Measurements from ENCODE around the gene PRMT1. TPM values are rescaled to one million over a fixed set of nuclear protein-coding genes. Genes with fewer than 3 reads are reported as not detected.
A peak's percentile ranks its signal among the peaks of the same experiment; 100 is the strongest.

Gene PRMT1
- total and polyA plus RNA-seq, 9 of the 15 experiments (the other 6 are each of a cell fraction or from before 2014, with no cell fraction given) = 13.3 to 464 (median 326) TPM

DNA sequence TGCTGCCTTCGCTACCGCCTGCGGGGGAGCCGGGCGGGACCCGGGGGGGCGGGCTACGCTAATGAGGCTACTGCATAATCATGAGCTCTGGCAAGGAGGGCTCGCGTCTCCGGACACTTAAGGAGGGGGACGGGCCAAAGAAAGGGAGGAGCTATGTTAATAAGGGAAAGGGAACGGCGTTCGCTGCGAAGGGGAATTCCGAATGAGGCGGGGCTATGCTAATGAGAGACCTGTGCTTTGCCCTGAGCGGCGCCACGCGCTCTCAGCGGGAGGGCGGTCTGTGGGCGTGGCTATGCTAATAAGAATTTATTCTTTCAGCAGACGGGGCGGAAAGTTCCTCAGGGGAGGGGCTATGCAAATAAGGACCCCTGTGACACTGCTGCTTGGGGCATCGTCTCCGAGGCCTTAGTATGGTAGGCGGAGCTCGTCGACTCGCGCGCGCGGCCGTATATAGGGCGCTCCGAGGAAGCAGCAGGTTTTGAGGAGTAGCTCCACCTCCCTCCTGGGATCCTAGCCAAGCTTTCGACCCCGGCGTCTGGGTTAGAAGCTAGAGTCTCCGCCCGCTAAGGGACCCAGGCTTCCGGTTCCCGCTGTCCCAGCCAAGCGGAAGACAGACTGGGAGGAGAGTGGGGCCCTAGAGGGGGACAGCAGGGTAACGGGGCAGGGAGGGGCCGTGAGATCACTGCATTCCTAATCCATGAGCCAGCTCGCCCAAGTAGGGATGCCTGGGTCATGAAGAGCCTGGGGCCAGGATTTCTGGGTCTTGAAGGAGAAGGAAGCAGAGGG is 36.8 kb upstream of the PRMT1 start, which contains the start of gene RRAS (continued):
- TF ChIP-seq, protein P1, sequence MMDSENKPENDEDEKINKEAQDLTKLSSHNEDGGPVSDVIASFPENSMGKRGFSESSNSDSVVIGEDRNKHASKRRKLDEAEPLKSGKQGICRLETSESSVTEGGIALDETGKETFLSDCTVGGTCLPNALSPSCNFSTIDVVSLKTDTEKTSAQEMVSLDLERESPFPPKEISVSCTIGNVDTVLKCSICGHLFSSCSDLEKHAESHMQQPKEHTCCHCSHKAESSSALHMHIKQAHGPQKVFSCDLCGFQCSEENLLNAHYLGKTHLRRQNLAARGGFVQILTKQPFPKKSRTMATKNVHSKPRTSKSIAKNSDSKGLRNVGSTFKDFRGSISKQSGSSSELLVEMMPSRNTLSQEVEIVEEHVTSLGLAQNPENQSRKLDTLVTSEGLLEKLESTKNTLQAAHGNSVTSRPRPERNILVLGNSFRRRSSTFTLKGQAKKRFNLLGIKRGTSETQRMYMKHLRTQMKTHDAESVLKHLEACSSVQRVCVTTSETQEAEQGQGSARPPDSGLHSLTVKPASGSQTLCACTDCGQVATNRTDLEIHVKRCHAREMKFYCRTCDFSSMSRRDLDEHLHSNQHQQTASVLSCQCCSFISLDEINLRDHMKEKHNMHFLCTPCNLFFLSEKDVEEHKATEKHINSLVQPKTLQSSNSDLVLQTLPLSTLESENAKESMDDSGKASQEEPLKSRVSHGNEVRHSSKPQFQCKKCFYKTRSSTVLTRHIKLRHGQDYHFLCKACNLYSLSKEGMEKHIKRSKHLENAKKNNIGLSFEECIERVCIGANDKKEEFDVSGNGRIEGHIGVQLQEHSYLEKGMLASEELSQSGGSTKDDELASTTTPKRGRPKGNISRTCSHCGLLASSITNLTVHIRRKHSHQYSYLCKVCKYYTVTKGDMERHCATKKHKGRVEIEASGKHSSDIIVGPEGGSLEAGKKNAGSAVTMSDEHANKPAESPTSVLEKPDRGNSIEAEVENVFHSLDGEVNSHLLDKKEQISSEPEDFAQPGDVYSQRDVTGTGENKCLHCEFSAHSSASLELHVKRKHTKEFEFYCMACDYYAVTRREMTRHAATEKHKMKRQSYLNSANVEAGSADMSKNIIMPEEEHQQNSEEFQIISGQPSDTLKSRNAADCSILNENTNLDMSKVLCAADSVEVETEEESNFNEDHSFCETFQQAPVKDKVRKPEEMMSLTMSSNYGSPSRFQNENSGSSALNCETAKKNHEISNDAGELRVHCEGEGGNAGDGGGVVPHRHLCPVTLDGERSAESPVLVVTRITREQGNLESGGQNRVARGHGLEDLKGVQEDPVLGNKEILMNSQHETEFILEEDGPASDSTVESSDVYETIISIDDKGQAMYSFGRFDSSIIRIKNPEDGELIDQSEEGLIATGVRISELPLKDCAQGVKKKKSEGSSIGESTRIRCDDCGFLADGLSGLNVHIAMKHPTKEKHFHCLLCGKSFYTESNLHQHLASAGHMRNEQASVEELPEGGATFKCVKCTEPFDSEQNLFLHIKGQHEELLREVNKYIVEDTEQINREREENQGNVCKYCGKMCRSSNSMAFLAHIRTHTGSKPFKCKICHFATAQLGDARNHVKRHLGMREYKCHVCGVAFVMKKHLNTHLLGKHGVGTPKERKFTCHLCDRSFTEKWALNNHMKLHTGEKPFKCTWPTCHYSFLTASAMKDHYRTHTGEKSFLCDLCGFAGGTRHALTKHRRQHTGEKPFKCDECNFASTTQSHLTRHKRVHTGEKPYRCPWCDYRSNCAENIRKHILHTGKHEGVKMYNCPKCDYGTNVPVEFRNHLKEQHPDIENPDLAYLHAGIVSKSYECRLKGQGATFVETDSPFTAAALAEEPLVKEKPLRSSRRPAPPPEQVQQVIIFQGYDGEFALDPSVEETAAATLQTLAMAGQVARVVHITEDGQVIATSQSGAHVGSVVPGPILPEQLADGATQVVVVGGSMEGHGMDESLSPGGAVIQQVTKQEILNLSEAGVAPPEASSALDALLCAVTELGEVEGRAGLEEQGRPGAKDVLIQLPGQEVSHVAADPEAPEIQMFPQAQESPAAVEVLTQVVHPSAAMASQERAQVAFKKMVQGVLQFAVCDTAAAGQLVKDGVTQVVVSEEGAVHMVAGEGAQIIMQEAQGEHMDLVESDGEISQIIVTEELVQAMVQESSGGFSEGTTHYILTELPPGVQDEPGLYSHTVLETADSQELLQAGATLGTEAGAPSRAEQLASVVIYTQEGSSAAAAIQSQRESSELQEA (IDR thresholded peaks at IDR 0.05; ENCODE audit: low read depth) = no peak
- TF ChIP-seq, protein P2, sequence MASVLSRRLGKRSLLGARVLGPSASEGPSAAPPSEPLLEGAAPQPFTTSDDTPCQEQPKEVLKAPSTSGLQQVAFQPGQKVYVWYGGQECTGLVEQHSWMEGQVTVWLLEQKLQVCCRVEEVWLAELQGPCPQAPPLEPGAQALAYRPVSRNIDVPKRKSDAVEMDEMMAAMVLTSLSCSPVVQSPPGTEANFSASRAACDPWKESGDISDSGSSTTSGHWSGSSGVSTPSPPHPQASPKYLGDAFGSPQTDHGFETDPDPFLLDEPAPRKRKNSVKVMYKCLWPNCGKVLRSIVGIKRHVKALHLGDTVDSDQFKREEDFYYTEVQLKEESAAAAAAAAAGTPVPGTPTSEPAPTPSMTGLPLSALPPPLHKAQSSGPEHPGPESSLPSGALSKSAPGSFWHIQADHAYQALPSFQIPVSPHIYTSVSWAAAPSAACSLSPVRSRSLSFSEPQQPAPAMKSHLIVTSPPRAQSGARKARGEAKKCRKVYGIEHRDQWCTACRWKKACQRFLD (CRISPR knock-in tag; IDR thresholded peaks at IDR 0.05) = 0 out of 2 replicates have a peak, but pooled peaks have one; percentile 24
- TF ChIP-seq TAF7 (tag; IDR thresholded peaks at IDR 0.05) (0 out of 2 replicates have a peak, but pooled peaks have one; percentile 13), ZNF124 (CRISPR knock-in tag; IDR thresholded peaks at IDR 0.05) (no peak), KAT7 (CRISPR knock-in tag; IDR thresholded peaks at IDR 0.05; ENCODE audit: borderline replicate concordance) (peak; percentile 65; the same call in 1 of the 2 replicates), BRD4 (IDR thresholded peaks at IDR 0.05) (no peak), ZNF24 (IDR thresholded peaks at IDR 0.05) (no peak), ZC3H8 (IDR thresholded peaks at IDR 0.05) (no peak), CBX1 (IDR thresholded peaks at IDR 0.05; ENCODE audit: low read depth) (no peak), OTX1 (CRISPR knock-in tag; IDR thresholded peaks at IDR 0.05) (no peak; the same call in 1 of the 2 replicates), NR4A1 (CRISPR knock-in tag; IDR thresholded peaks at IDR 0.05) (no peak), NR4A1 (tag; IDR thresholded peaks at IDR 0.05) (no peak), GTF2A2 (tag; IDR thresholded peaks at IDR 0.05) (no peak), ILK (tag; IDR thresholded peaks at IDR 0.05; ENCODE audit: borderline replicate concordance, low read depth) (no peak), POLR2A (conservative IDR thresholded peaks at IDR 0.05) (peak; percentile 92), RBM14 (IDR thresholded peaks at IDR 0.05; ENCODE audit: borderline replicate concordance, insufficient read depth, low read depth, low read length) (no peak)
- TF ChIP-seq, protein P3, sequence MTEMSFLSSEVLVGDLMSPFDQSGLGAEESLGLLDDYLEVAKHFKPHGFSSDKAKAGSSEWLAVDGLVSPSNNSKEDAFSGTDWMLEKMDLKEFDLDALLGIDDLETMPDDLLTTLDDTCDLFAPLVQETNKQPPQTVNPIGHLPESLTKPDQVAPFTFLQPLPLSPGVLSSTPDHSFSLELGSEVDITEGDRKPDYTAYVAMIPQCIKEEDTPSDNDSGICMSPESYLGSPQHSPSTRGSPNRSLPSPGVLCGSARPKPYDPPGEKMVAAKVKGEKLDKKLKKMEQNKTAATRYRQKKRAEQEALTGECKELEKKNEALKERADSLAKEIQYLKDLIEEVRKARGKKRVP (CRISPR knock-in tag; IDR thresholded peaks at IDR 0.05) = no peak
